Limb (tissue), 2 donors: Measurements from ENCODE around the gene S100PBP.
"Not testable (repeated sequence)": the region's sequence is repeated elsewhere in the genome, so short reads cannot be mapped to it uniquely, and the experiment has no call there.

Source experiments
- DNase-seq, 2 donors: peaks; one replicate each; pipeline ENCODE4 v3.0.0-alpha.2; 2016; ENCODE audit errors: extremely low spot score in 2 of 2

The S100PBP gene

GRCh38 chr1:32900371-32900955, 83.0 kb downstream of the S100PBP start:
- no peak for DNase-seq

DNA sequence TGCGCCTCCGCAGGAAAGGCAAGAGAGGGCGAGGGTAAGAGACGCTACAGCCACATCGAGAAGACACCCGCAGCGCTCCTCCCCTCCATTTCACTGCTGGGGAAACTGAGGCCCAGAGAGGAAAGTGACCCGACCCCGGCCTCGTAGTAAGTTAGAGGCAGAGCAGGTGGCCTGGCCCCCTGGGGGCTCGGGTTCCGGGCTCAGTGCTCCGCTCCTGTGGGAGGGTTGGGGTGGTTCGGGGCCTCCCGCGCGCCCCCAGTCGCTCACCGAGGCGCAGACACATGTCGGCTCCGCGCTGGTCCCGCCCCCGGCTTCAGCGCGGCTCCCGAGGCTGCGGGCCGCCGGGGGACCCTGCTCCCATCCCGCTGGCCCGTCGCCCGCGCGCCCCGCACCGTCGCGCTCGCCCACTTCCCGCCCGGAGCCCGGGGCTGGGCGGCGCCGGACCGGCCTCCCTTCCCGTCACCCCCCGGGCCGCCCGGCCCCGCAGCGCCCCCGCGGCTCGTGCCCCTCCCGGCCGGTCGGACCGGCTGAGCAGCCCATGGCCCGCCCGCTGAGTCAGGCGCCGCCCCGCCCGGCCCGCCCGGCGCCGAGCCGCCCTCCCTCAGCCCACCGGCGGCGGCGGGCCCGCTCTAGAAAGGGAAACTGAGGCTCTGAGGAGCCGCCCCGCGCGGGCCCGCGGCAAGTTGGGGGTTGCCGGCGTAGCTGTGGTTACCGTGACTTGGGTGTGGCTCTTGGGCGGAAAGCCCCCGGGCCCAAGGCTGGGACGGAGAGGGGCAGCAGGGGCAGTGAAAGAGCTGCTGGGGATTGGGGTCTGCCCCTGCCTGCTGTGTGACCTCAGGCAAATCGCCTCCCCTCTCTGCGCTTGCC, 83.7 kb downstream of the S100PBP start, which contains the start of gene TMEM54:
TMEM54 (minus strand) TSS at position 434 of the 867 bp plus-strand sequence; CDS start at position 283, 151 bp downstream.
- peak in 1 of 2 donors; percentile 59 for DNase-seq

DNA sequence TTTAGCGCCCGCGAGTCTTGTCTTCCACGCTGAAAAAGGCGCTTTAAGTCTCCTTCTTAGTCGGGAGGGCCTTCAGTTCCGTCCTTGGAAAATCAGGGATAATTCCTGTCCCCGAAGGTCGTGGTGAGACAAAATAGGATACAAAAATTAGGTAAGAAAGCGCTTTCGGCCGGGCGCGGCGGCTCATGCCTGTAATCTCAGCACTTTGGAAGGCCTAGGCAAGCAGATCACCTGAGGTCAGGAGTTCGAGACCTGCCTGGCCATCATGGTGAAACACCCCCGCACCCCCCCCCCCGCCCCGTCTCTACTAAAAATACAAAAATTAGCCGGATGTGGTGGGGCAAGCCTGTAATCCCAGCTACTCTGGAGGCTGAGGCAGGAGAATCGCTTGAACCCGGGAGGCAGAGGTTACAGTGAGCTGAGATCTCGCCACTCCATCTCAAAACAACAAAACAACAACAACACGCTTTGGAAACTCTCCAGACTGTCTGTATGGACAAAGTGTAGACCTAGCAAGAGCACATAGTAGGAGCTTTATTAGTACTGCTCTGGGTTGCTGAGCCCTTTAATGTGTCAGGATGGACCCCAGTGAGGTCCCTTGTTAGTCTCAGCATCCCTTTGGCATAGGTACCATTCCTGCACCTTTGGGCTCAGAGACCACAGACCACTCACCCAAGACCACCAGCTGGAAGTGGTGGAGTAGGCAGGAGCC, 84.5 kb downstream of the S100PBP start:
- DNase-seq = no peak

DNA sequence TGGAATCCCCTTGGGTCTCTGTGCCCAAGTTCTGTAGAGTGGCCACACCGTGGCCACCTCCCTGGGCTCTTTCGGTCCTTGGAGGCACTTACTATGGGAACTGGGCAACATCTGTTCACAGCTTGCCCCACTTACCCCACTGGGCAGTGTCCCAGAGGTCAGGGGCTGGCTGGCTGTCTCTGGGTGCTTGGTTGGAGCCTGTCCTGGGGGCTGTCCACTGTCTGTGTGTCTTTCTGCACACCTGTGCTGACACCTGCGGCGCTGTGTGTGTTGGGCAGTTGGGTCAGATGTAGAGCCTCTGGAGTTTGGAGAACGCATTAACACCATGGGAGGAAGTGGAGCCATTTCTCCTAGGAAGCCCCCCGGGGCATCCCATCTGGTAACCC, 85.1 kb downstream of the S100PBP start:
- DNase-seq = no peak

DNA sequence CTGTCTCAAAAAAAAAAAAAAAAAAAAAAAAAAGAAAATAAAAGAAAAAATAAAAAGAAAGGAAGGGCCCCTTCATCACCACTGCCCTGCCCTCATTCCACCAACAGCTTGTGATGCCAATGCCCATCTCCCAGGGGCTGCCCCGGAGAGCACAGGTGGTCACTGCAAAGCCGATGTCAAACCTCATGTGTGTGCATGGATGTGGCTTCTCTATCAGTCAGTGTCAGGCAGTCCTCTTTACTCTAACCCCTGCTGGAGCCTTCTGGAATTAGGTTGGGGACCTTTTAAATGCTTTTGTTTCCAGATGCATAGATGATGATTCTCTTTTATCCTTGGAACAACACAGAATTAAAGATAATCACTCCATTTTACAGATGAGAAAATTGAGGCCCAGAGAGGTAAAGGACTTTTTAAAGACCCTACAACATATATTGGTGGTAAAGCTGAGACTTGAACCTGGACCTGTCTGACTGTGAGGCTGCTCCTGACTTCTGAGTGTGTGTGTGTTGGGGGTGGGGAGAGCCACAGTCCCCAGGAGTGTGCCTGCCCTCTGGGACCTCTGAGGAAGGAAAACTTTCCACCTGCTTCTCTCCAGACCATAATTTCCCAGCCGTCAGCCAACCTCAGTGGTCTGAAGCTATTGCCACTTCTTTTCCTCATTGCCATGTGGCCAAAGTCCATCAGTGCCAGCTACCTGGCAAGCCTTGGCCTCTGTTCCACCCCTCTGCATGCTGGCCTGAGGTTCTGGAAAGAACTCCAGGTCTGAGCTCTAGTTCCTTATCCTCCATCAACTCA, 86.7 kb downstream of the S100PBP start:
- DNase-seq = no peak

DNA sequence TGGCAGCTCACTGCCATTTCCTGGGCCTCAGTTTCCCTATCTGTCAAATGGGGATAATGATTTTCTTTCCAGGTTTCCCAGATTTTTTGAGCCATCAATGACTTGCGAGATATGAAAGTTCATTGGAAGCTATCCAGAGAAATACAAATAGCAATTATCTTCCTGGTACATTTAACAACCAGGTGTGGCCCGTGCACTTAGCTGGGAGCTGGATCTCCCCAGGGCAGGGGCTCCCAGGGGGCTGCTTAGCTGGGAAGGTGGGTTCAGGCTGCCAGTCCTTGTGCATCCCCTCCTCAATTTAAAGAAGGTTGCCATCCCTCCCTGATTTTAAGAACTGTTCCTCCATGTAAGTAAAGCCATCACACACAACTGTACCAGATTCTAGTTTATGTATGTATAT, 87.3 kb downstream of the S100PBP start:
- DNase-seq = no peak

- DNase-seq = not testable (repeated sequence)
Measured at GRCh38 chr1:32905588-32905987, 88.1 kb downstream of the S100PBP start.

DNA sequence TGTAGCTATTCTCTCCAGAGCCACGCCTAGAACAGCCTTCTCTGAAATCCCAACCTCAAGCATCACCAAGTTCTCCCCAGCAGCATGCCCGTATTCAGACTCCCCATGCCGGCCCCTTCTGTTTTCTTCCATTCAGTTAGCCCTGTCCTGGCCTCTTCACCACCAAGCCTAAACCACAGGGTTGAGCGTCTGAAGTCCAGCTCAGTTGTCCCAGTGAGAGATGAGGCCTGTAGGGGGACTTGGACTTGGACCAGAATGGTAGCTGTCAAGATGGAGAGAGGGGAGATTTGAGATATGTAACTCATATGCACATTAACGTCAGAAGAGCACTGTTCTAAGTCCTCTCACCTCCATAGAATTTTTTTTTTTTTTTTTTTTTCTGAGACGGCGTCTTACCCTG, 89.2 kb downstream of the S100PBP start:
- DNase-seq = no peak

- DNase-seq = no peak
Measured at GRCh38 chr1:32907435-32907834, 90.0 kb downstream of the S100PBP start.
